ENCODE results near the gene SLC37A4. TPM values are rescaled to one million over a fixed set of nuclear protein-coding genes. Genes with fewer than 3 reads are reported as not detected.
A peak's percentile ranks its signal among the peaks of the same experiment; 100 is the strongest.
"Not testable (repeated sequence)": the region's sequence is repeated elsewhere in the genome, so short reads cannot be mapped to it uniquely, and the experiment has no call there.

Gene SLC37A4
- total RNA-seq, 1 experiment from 2014 or later: 54.5 TPM

- TF ChIP-seq E2F1 (CRISPR knock-in tag; IDR thresholded peaks at IDR 0.05): no peak
- no peak for TF ChIP-seq JUN (CRISPR knock-in tag; IDR thresholded peaks at IDR 0.05)
Observed at GRCh38 chr11:118984825-118985224, 45.9 kb downstream of the SLC37A4 start (continued).

- H3K4me3 Mint-ChIP-seq; ATAC-seq; H3K27me3 Mint-ChIP-seq (ENCODE audit: low read depth); H3K27ac Mint-ChIP-seq; POLR2A ChIA-PET; H3K36me3 Mint-ChIP-seq; H3K9me3 Mint-ChIP-seq; DNase-seq (ENCODE audit: low spot score): not testable (repeated sequence)
- peaks cover 17% of the 10 kb centered on the region for H3K4me1 Mint-ChIP-seq
- CTCF ChIA-PET: interaction anchor here (2.0 kb wide), 1 partner anchor 28 kb away, joined by 5 read pairs; the partner anchor contains the start of gene UPK2
Observed at GRCh38 chr11:118984337-118984736, 46.3 kb downstream of the SLC37A4 start.

GRCh38 chr11:118980191-118980881 lies 50.3 kb downstream of the SLC37A4 start:
- H3K9me3 Mint-ChIP-seq: no peaks in the 10 kb centered on the region
- H3K27me3 Mint-ChIP-seq (ENCODE audit: low read depth): peaks cover 9% of the 10 kb centered on the region
- H3K4me1 Mint-ChIP-seq: peaks cover 12% of the 10 kb centered on the region
- H3K27ac Mint-ChIP-seq: no peak overlapping the region
- ChIA-PET POLR2A (no interaction called here), CTCF (interaction anchor here (0.5 to 2.3 kb wide), 4 partner anchors 9 to 338 kb away, joined by 3 to 5 read pairs (median 3); no protein-coding TSS in a partner anchor)
- no peaks in the 10 kb centered on the region for H3K36me3 Mint-ChIP-seq
- ATAC-seq (peak; percentile 70), DNase-seq (ENCODE audit: low spot score) (peak; percentile 51)
- no peak overlapping the region for H3K4me3 Mint-ChIP-seq
- peak; percentile 34; the same call in 1 of the 2 replicates for TF ChIP-seq USF1 (CRISPR knock-in tag; IDR thresholded peaks at IDR 0.05)
- TF ChIP-seq PRDM15 (CRISPR knock-in tag; IDR thresholded peaks at IDR 0.05): no peak
- peak; percentile 77 for TF ChIP-seq MAX (CRISPR knock-in tag; IDR thresholded peaks at IDR 0.05)
- no peak for TF ChIP-seq NR3C1 (CRISPR knock-in tag; conservative IDR thresholded peaks at IDR 0.05; ENCODE audit: low read depth)
- no peak for TF ChIP-seq TEAD4 (CRISPR knock-in tag; IDR thresholded peaks at IDR 0.05)
- no peak for TF ChIP-seq GTF2I (CRISPR knock-in tag; conservative IDR thresholded peaks at IDR 0.05)
- no peak for TF ChIP-seq IRF1 (CRISPR knock-in tag; IDR thresholded peaks at IDR 0.05)

- ATAC-seq (peak; percentile 68), DNase-seq (ENCODE audit: low spot score) (peak; percentile 41)
- Mint-ChIP-seq H3K4me3 (no peak overlapping the region), H3K9me3 (no peaks in the 10 kb centered on the region), H3K27ac (no peak overlapping the region), H3K4me1 (peaks cover 12% of the 10 kb centered on the region), H3K36me3 (no peaks in the 10 kb centered on the region), H3K27me3 (ENCODE audit: low read depth) (peaks cover 9% of the 10 kb centered on the region)
- CTCF ChIA-PET: interaction anchor here (0.5 to 1.1 kb wide), 3 partner anchors 14 to 337 kb away, joined by 3 to 4 read pairs (median 3); no protein-coding TSS in a partner anchor
- POLR2A ChIA-PET: no interaction called here
- TF ChIP-seq GABPB1 (CRISPR knock-in tag; IDR thresholded peaks at IDR 0.05) (no peak), FOXP4 (CRISPR knock-in tag; IDR thresholded peaks at IDR 0.05) (no peak), TP53 (CRISPR knock-in tag; IDR thresholded peaks at IDR 0.05) (no peak), ZNF416 (CRISPR knock-in tag; IDR thresholded peaks at IDR 0.05) (no peak), ERG (CRISPR knock-in tag; IDR thresholded peaks at IDR 0.05) (no peak), AR (CRISPR knock-in tag; IDR thresholded peaks at IDR 0.05) (no peak), USF1 (CRISPR knock-in tag; IDR thresholded peaks at IDR 0.05) (no peak)
Observed at GRCh38 chr11:118979434-118979833, 51.2 kb downstream of the SLC37A4 start.
